HEK293 (cell line): Measurements from ENCODE around the gene CNIH3.

Source experiments
- CTCF ChIP-seq: fragments of 450-650 bp; formaldehyde crosslinking; IDR thresholded peaks from 2 replicates; pipeline ENCODE4 v1.5.1; 2016; ENCODE audit warnings: missing biosample characterization, missing genetic modification characterization
- GLIS1 ChIP-seq: fragments of 450-650 bp; formaldehyde crosslinking; IDR thresholded peaks from 2 replicates; pipeline ENCODE4 v1.5.1; 2016; ENCODE audit warnings: missing biosample characterization, missing genetic modification characterization
- HOXA7 ChIP-seq: sonication (generic); formaldehyde crosslinking; IDR thresholded peaks from 2 replicates; pipeline ENCODE4 v1.8.1; 2022; ENCODE audit warnings: missing genetic modification reagents, borderline replicate concordance
- INSM2 ChIP-seq: fragments of 450-650 bp; formaldehyde crosslinking; IDR thresholded peaks from 2 replicates; pipeline ENCODE4 v1.5.1; 2016; ENCODE audit warnings: missing biosample characterization, missing genetic modification characterization
- KLF17 ChIP-seq: fragments of 450-650 bp; formaldehyde crosslinking; IDR thresholded peaks from 2 replicates; pipeline ENCODE4 v1.5.1; 2016; ENCODE audit warnings: missing biosample characterization, missing genetic modification characterization
- KLF7 ChIP-seq: fragments of 450-650 bp; formaldehyde crosslinking; IDR thresholded peaks from 2 replicates; pipeline ENCODE4 v1.5.1; 2016; ENCODE audit warnings: missing biosample characterization, missing genetic modification characterization, borderline replicate concordance
- KLF8 ChIP-seq: fragments of 450-650 bp; formaldehyde crosslinking; IDR thresholded peaks from 2 replicates; pipeline ENCODE4 v1.5.1; 2016; ENCODE audit warnings: missing biosample characterization, missing genetic modification characterization
- PRDM4 ChIP-seq: fragments of 450-650 bp; formaldehyde crosslinking; IDR thresholded peaks from 2 replicates; pipeline ENCODE4 v1.5.1; 2017; ENCODE audit warnings: missing biosample characterization, missing genetic modification characterization
- TCF7L2 ChIP-seq: IDR thresholded peaks from 2 replicates; pipeline ENCODE4 v1.6.1; 2011; ENCODE audit warnings: low read depth, mild to moderate bottlenecking, inconsistent platforms, low read length, moderate library complexity, borderline replicate concordance
- TRIM28 ChIP-seq: IDR thresholded peaks from 2 replicates; pipeline ENCODE4 v1.6.1; 2011; ENCODE audit warnings: low read length, control low read depth, borderline replicate concordance
- ZBTB17 ChIP-seq: fragments of 450-650 bp; formaldehyde crosslinking; IDR thresholded peaks from 2 replicates; pipeline ENCODE4 v1.5.1; 2016; ENCODE audit warnings: missing biosample characterization, missing genetic modification characterization
- ZBTB20 ChIP-seq: fragments of 450-650 bp; formaldehyde crosslinking; IDR thresholded peaks from 2 replicates; pipeline ENCODE4 v1.5.1; 2016; ENCODE audit warnings: missing biosample characterization, missing genetic modification characterization
- ZBTB21 ChIP-seq: fragments of 450-650 bp; formaldehyde crosslinking; IDR thresholded peaks from 2 replicates; pipeline ENCODE4 v1.5.1; 2017; ENCODE audit warnings: missing biosample characterization, missing genetic modification characterization
- ZNF114 ChIP-seq: fragments of 450-650 bp; formaldehyde crosslinking; IDR thresholded peaks from 2 replicates; pipeline ENCODE4 v1.5.0; 2017; ENCODE audit warnings: missing biosample characterization, missing genetic modification characterization
- ZNF138 ChIP-seq: fragments of 450-650 bp; formaldehyde crosslinking; IDR thresholded peaks from 2 replicates; pipeline ENCODE4 v1.5.1; 2016; ENCODE audit warnings: missing biosample characterization, missing genetic modification characterization, borderline replicate concordance
- ZNF184 ChIP-seq: fragments of 450-650 bp; IDR thresholded peaks from 2 replicates; pipeline ENCODE4 v1.5.1; 2018; ENCODE audit warnings: missing biosample characterization, mild to moderate bottlenecking, missing genetic modification characterization
- ZNF19 ChIP-seq: fragments of 450-650 bp; formaldehyde crosslinking; IDR thresholded peaks from 2 replicates; pipeline ENCODE4; 2016; ENCODE audit warnings: missing biosample characterization, missing genetic modification characterization, low read depth
- ZNF2 ChIP-seq: fragments of 450-650 bp; formaldehyde crosslinking; IDR thresholded peaks from 2 replicates; pipeline ENCODE4 v1.5.1; 2016; ENCODE audit warnings: missing biosample characterization, missing genetic modification characterization
- ZNF214 ChIP-seq: fragments of 450-650 bp; formaldehyde crosslinking; IDR thresholded peaks from 2 replicates; pipeline ENCODE4 v1.5.1; 2017; ENCODE audit warnings: missing biosample characterization, mild to moderate bottlenecking, missing genetic modification characterization, borderline replicate concordance
- ZNF221 ChIP-seq: fragments of 450-650 bp; formaldehyde crosslinking; IDR thresholded peaks from 2 replicates; pipeline ENCODE4 v1.5.1; 2017; ENCODE audit warnings: missing biosample characterization, missing genetic modification characterization, borderline replicate concordance
- ZNF223 ChIP-seq: fragments of 450-650 bp; formaldehyde crosslinking; IDR thresholded peaks from 2 replicates; pipeline ENCODE4 v1.5.1; 2016; ENCODE audit warnings: missing biosample characterization, missing genetic modification characterization
- ZNF266 ChIP-seq: fragments of 450-650 bp; formaldehyde crosslinking; IDR thresholded peaks from 2 replicates; pipeline ENCODE4 v1.5.1; 2016; ENCODE audit warnings: missing biosample characterization, missing genetic modification characterization, low read depth
- ZNF324 ChIP-seq: fragments of 450-650 bp; formaldehyde crosslinking; IDR thresholded peaks from 2 replicates; pipeline ENCODE4 v1.5.1; 2016; ENCODE audit warnings: missing biosample characterization, missing genetic modification characterization
- ZNF366 ChIP-seq: fragments of 450-650 bp; formaldehyde crosslinking; conservative IDR thresholded peaks from 2 replicates; pipeline ENCODE4 v1.5.1; 2016; ENCODE audit warnings: missing biosample characterization, missing genetic modification characterization
- ZNF404 ChIP-seq: fragments of 450-650 bp; formaldehyde crosslinking; IDR thresholded peaks from 2 replicates; pipeline ENCODE4 v1.5.1; 2017; ENCODE audit warnings: missing biosample characterization, missing genetic modification characterization
- ZNF473 ChIP-seq: fragments of 450-650 bp; formaldehyde crosslinking; IDR thresholded peaks from 2 replicates; pipeline ENCODE4 v1.5.1; 2017; ENCODE audit warnings: missing biosample characterization, missing genetic modification characterization
- ZNF510 ChIP-seq: fragments of 450-650 bp; formaldehyde crosslinking; IDR thresholded peaks from 2 replicates; pipeline ENCODE4 v1.5.1; 2018; ENCODE audit warnings: mild to moderate bottlenecking, missing genetic modification characterization, missing biosample characterization; ENCODE audit not compliant: insufficient replicate concordance
- ZNF513 ChIP-seq: fragments of 450-650 bp; IDR thresholded peaks from 2 replicates; pipeline ENCODE4 v1.5.1; 2018; ENCODE audit warnings: missing biosample characterization, missing genetic modification characterization
- ZNF514 ChIP-seq: fragments of 450-650 bp; formaldehyde crosslinking; IDR thresholded peaks from 2 replicates; pipeline ENCODE4 v1.5.1; 2016; ENCODE audit warnings: missing biosample characterization, missing genetic modification characterization
- ZNF530 ChIP-seq: fragments of 450-650 bp; formaldehyde crosslinking; IDR thresholded peaks from 2 replicates; pipeline ENCODE4 v1.5.1; 2016; ENCODE audit warnings: low read depth, missing biosample characterization, missing genetic modification characterization
- ZNF600 ChIP-seq: fragments of 450-650 bp; formaldehyde crosslinking; IDR thresholded peaks from 2 replicates; pipeline ENCODE4 v1.5.1; 2016; ENCODE audit warnings: missing biosample characterization, missing genetic modification characterization
- ZNF610 ChIP-seq: fragments of 450-650 bp; formaldehyde crosslinking; IDR thresholded peaks from 2 replicates; pipeline ENCODE4 v1.5.1; 2016; ENCODE audit warnings: missing biosample characterization, missing genetic modification characterization, borderline replicate concordance

Gene CNIH3

GRCh38 chr1:224700918-224701531 lies 84.9 kb downstream of the CNIH3 start (continued):
- TF ChIP-seq GLIS1 (tag by site-specific recombination): 0 out of 2 replicates have a peak, but pooled peaks have one; percentile 22
- 0 out of 2 replicates have a peak, but pooled peaks have one; percentile 16 for TF ChIP-seq ZNF530 (tag by site-specific recombination)
- no peak for TF ChIP-seq KLF8 (tag by site-specific recombination)
- no peak for TF ChIP-seq ZBTB17
- no peak for TF ChIP-seq ZNF184 (tag by site-specific recombination)
- no peak for TF ChIP-seq ZBTB20 (tag by site-specific recombination)
- no peak for TF ChIP-seq ZNF513 (tag by site-specific recombination)
- no peak for TF ChIP-seq ZNF19
- no peak for TF ChIP-seq INSM2 (tag by site-specific recombination)
- TF ChIP-seq ZNF214 (tag by site-specific recombination): no peak
- TF ChIP-seq ZNF221: no peak
- no peak for TF ChIP-seq TRIM28
- TF ChIP-seq ZNF366: no peak
- no peak for TF ChIP-seq ZNF404 (tag by site-specific recombination)
- TF ChIP-seq ZNF473 (tag by site-specific recombination): no peak
- TF ChIP-seq HOXA7: no peak
- TF ChIP-seq CTCF: peak; percentile 56
- 0 out of 2 replicates have a peak, but pooled peaks have one; percentile 64 for TF ChIP-seq ZNF2 (tag by site-specific recombination)
- TF ChIP-seq ZNF610: no peak
- no peak for TF ChIP-seq TCF7L2
- TF ChIP-seq ZNF514 (tag by site-specific recombination): no peak
- TF ChIP-seq ZNF510 (tag by site-specific recombination): no peak
- TF ChIP-seq ZNF223: no peak
- TF ChIP-seq KLF17 (tag by site-specific recombination): no peak
- TF ChIP-seq KLF7 (tag by site-specific recombination): no peak
- TF ChIP-seq PRDM4 (tag by site-specific recombination): no peak
- 0 out of 2 replicates have a peak, but pooled peaks have one; percentile 42 for TF ChIP-seq ZNF324 (tag by site-specific recombination)
- TF ChIP-seq ZBTB21: no peak
- TF ChIP-seq ZNF266 (tag by site-specific recombination): no peak
- no peak for TF ChIP-seq ZNF138 (tag by site-specific recombination)
- TF ChIP-seq ZNF114 (tag by site-specific recombination): no peak
- TF ChIP-seq ZNF600 (tag by site-specific recombination): no peak
